Measurements from ENCODE around the gene RAPGEF6. TPM values are rescaled to one million over a fixed set of nuclear protein-coding genes. Genes with fewer than 3 reads are reported as not detected.

Gene RAPGEF6
- total and polyA plus RNA-seq, 11 donors: 2.3 to 13.9 (median 8.6) TPM

DNA sequence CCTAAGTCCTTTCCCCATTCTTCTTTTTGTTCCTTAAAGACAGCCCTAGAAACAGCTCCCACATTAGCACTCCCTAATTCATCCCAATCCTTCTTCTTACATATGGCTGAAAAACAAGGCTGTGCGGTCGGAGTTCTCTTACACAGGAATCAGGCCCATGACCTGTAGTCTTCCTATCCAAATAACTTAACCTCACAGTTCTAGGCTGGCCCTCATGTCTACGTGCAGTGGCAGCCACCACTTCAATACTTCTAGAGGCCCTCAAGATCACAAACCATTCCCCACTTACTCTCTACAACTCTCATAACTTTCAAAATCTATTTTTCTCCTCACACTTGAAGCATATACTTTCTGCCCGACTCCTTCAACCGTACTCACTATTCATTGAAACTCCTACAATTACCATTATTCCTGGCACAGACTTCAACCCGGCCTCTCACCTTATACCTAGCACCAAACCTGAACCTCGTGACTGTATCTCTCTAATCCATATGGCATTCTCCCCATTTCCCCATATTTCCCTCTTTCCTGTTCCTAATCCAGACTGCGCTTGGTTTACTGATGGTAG lies 59.3 kb downstream of the RAPGEF6 start:
- TF ChIP-seq, protein P1, sequence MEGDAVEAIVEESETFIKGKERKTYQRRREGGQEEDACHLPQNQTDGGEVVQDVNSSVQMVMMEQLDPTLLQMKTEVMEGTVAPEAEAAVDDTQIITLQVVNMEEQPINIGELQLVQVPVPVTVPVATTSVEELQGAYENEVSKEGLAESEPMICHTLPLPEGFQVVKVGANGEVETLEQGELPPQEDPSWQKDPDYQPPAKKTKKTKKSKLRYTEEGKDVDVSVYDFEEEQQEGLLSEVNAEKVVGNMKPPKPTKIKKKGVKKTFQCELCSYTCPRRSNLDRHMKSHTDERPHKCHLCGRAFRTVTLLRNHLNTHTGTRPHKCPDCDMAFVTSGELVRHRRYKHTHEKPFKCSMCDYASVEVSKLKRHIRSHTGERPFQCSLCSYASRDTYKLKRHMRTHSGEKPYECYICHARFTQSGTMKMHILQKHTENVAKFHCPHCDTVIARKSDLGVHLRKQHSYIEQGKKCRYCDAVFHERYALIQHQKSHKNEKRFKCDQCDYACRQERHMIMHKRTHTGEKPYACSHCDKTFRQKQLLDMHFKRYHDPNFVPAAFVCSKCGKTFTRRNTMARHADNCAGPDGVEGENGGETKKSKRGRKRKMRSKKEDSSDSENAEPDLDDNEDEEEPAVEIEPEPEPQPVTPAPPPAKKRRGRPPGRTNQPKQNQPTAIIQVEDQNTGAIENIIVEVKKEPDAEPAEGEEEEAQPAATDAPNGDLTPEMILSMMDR (IDR thresholded peaks at IDR 0.05): no peak
- no peak for TF ChIP-seq POLR2A (IDR thresholded peaks at IDR 0.05)
- Histone ChIP-seq H3K9me3 (peaks cover 0 to 4% (median 0%) of the 10 kb centered on the region in 12 donors), H3K4me1 (no peaks in the 10 kb centered on the region), H3K27me3 (no peaks in the 10 kb centered on the region), H3K27ac (no peak overlapping the region), H3K36me3 (peaks cover 0 to 4% (median 0%) of the 10 kb centered on the region in 9 donors), H3K4me3 (no peak overlapping the region)
- DNase-seq (no peak), ATAC-seq (no peak)
- intact Hi-C loops (cut with DNase I): no loop called here
- WGBS, 4 donors: 98 to 99% (median 98%) methylated on average over 8 of the region's 8 CpGs

GRCh38 chr5:131571669-131572168 lies 63.3 kb downstream of the RAPGEF6 start:
- Histone ChIP-seq H3K27ac (no peak overlapping the region), H3K4me1 (no peaks in the 10 kb centered on the region), H3K36me3 (no peaks in the 10 kb centered on the region), H3K4me3 (no peak overlapping the region), H3K27me3 (no peaks in the 10 kb centered on the region), H3K9me3 (peaks cover 0 to 4% (median 0%) of the 10 kb centered on the region in 12 donors)
- 95 to 98% (median 97%) methylated on average over 9 of the region's 9 CpGs for WGBS, 4 donors
- intact Hi-C loops (cut with DNase I): no loop called here
- no peak for DNase-seq
- TF ChIP-seq POLR2A (IDR thresholded peaks at IDR 0.05): no peak
- TF ChIP-seq, protein P1 (IDR thresholded peaks at IDR 0.05): no peak
- ATAC-seq: no peak

- Histone ChIP-seq H3K4me1 (no peaks in the 10 kb centered on the region), H3K27ac (no peak overlapping the region), H3K9me3 (peaks cover 0 to 4% (median 0%) of the 10 kb centered on the region in 12 donors), H3K27me3 (no peaks in the 10 kb centered on the region), H3K36me3 (no peaks in the 10 kb centered on the region), H3K4me3 (no peak overlapping the region)
- intact Hi-C loops (cut with DNase I): no loop called here
- DNase-seq: no peak
- WGBS, 4 donors: 84 to 91% (median 87%) methylated on average over 7 of the region's 7 CpGs
- no peak for TF ChIP-seq POLR2A (IDR thresholded peaks at IDR 0.05)
- TF ChIP-seq, protein P1 (IDR thresholded peaks at IDR 0.05): no peak
- ATAC-seq: no peak
Observed at GRCh38 chr5:131570757-131571156, 64.3 kb downstream of the RAPGEF6 start.

GRCh38 chr5:131564229-131564652 lies 70.8 kb downstream of the RAPGEF6 start:
- Histone ChIP-seq H3K9me3 (no peaks in the 10 kb centered on the region), H3K4me1 (no peaks in the 10 kb centered on the region), H3K27ac (no peak overlapping the region), H3K36me3 (peaks cover 0 to 11% (median 0%) of the 10 kb centered on the region in 9 donors), H3K27me3 (no peaks in the 10 kb centered on the region), H3K4me3 (no peak overlapping the region)
- 86 to 90% (median 88%) methylated on average over 4 of the region's 4 CpGs for WGBS, 4 donors
- DNase-seq (no peak), ATAC-seq (no peak)
- intact Hi-C loops (cut with DNase I): no loop called here
- TF ChIP-seq POLR2A (IDR thresholded peaks at IDR 0.05): no peak
- TF ChIP-seq, protein P1 (IDR thresholded peaks at IDR 0.05): no peak

Measured in heart left ventricle (tissue), 16 donors.